Measurements from ENCODE around the gene SLC38A2.

GRCh38 chr12:46402941-46403718 lies 30.6 kb upstream of the SLC38A2 start:
- TF ChIP-seq POLR2A (IDR thresholded peaks at IDR 0.05) (no peak), CTCF (IDR thresholded peaks at IDR 0.05) (no peak)

Data from tibial nerve (tissue), 3 donors.